SK-N-MC (cell line): ENCODE measurements around the gene DPP7.

Experiments used
- DNase-seq: peaks from one replicate; pipeline ENCODE4 v3.0.0-alpha.2; 2011; ENCODE audit warnings: low read depth, low spot score
- H3K27ac ChIP-seq: fragments of 200-600 bp; sonication (generic); 2 replicates; pipeline ENCODE4 v1.5.1; 2016; ENCODE audit warnings: mixed run types
- H3K36me3 ChIP-seq: fragments of 200-600 bp; sonication (generic); 2 replicates; pipeline ENCODE4 v1.6.1; 2017; ENCODE audit warnings: antibody characterized with exemption, low read length, mixed read lengths; ENCODE audit not compliant: insufficient read depth
- H3K4me3 ChIP-seq: fragments of 200-600 bp; sonication (generic); 2 replicates; pipeline ENCODE4 v1.5.1; 2016
- H3K9ac ChIP-seq: fragments of 200-600 bp; sonication (generic); 2 replicates; pipeline ENCODE4 v1.8.0; 2017; ENCODE audit warnings: mixed run types, mixed read lengths; ENCODE audit not compliant: insufficient read length
- H3K9me3 ChIP-seq: fragments of 200-600 bp; sonication (generic); 2 replicates; pipeline ENCODE4 v1.6.1; 2017; ENCODE audit warnings: low read depth, mild to moderate bottlenecking, antibody characterized with exemption, low read length, moderate library complexity, mixed read lengths
- EZH2 ChIP-seq: fragments of 200-600 bp; sonication (generic); IDR thresholded peaks from one replicate; pipeline ENCODE4 v1.6.1; 2017; ENCODE audit warnings: antibody characterized with exemption
- FOXP2 ChIP-seq: optimal IDR thresholded peaks from 2 replicates; pipeline ENCODE3; 2011; ENCODE audit warnings: mild to moderate bottlenecking, moderate library complexity; ENCODE audit not compliant: insufficient read depth; ENCODE audit errors: extremely low read length, control extremely low read depth
- POLR2AphosphoS5 ChIP-seq: IDR thresholded peaks from 2 replicates; pipeline ENCODE4 v1.6.1; 2012; ENCODE audit warnings: mild to moderate bottlenecking, low read depth, low read length, borderline replicate concordance

Gene DPP7

GRCh38 chr9:137078701-137079400, 35.7 kb downstream of the DPP7 start:
- Histone ChIP-seq H3K9ac (no peak overlapping the region), H3K9me3 (no peaks in the 10 kb centered on the region), H3K27ac (no peak overlapping the region), H3K4me3 (no peak overlapping the region), H3K36me3 (peaks cover 11% of the 10 kb centered on the region; the same call in 1 of the 2 replicates)
- DNase-seq = no peak
- no peak for TF ChIP-seq FOXP2
- no peak for TF ChIP-seq POLR2AphosphoS5
- TF ChIP-seq EZH2 = no peak

- no peak for TF ChIP-seq POLR2AphosphoS5
- TF ChIP-seq FOXP2 = no peak
- TF ChIP-seq EZH2 = no peak
- Histone ChIP-seq H3K9ac (peak overlapping the region; percentile 75), H3K27ac (no peak overlapping the region), H3K36me3 (peaks cover 11% of the 10 kb centered on the region; the same call in 1 of the 2 replicates), H3K9me3 (no peaks in the 10 kb centered on the region), H3K4me3 (peak overlapping the region; percentile 83)
- no peak for DNase-seq
These were observed 36.5 kb downstream of the DPP7 start for GRCh38 chr9:137077758-137078693.

DNA sequence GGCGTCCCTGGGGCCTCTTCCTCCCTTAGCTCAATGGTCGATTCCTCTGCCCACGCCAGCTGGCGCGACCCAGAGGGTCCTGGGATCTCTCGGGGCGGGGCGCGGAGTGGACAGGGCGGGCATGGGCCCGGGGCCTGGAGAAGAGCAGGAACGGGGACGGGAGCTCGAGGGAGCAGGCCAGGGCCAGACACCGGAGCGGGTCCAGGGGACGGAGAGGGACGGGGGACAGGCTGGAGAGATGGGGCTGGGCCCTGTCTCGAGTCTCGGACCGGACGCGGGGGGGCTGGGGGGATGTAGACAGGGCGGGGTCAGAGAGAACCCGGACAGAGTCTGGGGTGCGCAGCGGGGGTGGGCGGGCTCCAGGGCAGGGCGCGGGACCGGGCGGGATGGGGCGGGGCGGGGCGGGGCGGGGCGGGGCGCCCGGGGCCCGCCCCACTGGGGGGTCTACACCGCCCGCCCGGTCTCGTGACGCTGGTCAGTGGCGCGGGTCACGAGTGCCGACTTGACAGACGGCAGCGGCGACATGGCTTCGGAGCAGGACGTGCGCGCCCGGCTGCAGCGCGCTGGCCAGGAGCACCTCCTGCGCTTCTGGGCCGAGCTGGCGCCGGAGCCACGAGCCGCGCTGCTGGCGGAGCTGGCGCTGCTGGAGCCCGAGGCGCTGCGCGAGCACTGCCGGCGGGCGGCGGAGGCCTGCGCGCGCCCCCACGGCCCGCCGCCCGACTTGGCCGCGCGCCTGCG, 37.4 kb downstream of the DPP7 start, which contains the start of gene UAP1L1:
Gene UAP1L1, plus strand, starts transcription at position 508 of the 738 bp plus-strand sequence. Its CDS starts 16 bp downstream, at position 524.
- Histone ChIP-seq H3K4me3 (peak within 1 kb of the TSS; percentile 83), H3K9me3 (no peaks in the 10 kb centered on the region), H3K36me3 (peaks cover 11% of the 10 kb centered on the region; the same call in 1 of the 2 replicates), H3K27ac (no peak within 1 kb of the TSS), H3K9ac (peak within 1 kb of the TSS; percentile 75)
- no peak for DNase-seq
- TF ChIP-seq EZH2 (no peak), POLR2AphosphoS5 (peak; percentile 35; the same call in 1 of the 2 replicates)

DNA sequence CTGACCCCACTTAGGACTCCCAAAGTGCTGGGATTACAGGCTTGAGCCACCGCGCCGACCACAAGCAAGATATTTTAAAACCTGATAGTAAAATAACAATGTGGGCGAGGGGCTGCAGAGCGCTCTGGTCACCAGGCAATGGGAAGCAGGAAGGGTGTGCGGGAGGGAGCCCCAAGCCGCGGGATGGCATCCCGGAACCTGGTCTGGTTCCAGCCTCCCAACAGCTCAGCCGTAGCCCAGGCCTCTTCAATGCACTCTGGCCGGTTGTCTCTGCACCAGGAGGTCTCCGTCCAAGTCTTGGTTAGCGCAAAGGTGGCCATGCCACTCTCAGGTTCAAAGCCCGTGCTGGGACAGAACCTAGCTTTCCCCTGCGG, 37.9 kb downstream of the DPP7 start:
- TF ChIP-seq FOXP2 (no peak), POLR2AphosphoS5 (no peak), EZH2 (no peak)
- peaks cover 11% of the 10 kb centered on the region; the same call in 1 of the 2 replicates for H3K36me3 ChIP-seq
- no peak overlapping the region for H3K27ac ChIP-seq
- H3K9me3 ChIP-seq = no peaks in the 10 kb centered on the region
- no peak overlapping the region; the same call in 1 of the 2 replicates for H3K4me3 ChIP-seq
- H3K9ac ChIP-seq = no peak overlapping the region
- DNase-seq = no peak

DNA sequence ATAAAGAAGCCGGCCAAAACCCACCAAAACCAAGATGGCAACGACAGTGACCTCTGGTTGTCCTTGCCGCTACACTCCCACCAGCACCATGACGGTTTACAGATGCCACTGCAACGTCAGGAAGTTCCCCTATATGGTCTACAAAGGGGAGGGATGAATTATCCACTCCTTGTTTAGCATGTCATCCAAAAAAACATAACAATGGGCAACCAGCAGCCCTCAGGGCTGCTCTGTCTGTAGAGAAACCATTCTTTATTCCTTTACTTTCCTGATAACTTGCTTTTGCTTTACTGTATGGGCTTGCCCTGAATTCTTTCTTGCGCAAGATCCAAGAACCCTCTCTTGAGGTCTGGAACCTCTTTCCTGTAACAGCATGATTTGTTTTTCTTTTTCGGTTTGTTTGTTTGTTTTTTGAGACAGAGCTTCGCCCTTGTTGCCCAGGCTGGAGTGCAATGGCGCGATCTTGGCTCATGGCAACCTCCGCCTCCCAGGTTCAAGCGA, 39.2 kb downstream of the DPP7 start:
- DNase-seq = no peak
- H3K27ac ChIP-seq = 0 out of 2 replicates have a peak overlapping the region, but pooled peaks have one; percentile 16
- TF ChIP-seq EZH2 (no peak), POLR2AphosphoS5 (no peak), FOXP2 (no peak)
- no peaks in the 10 kb centered on the region for H3K9me3 ChIP-seq
- H3K4me3 ChIP-seq = no peak overlapping the region
- peaks cover 11% of the 10 kb centered on the region; the same call in 1 of the 2 replicates for H3K36me3 ChIP-seq
- H3K9ac ChIP-seq = no peak overlapping the region

DNA sequence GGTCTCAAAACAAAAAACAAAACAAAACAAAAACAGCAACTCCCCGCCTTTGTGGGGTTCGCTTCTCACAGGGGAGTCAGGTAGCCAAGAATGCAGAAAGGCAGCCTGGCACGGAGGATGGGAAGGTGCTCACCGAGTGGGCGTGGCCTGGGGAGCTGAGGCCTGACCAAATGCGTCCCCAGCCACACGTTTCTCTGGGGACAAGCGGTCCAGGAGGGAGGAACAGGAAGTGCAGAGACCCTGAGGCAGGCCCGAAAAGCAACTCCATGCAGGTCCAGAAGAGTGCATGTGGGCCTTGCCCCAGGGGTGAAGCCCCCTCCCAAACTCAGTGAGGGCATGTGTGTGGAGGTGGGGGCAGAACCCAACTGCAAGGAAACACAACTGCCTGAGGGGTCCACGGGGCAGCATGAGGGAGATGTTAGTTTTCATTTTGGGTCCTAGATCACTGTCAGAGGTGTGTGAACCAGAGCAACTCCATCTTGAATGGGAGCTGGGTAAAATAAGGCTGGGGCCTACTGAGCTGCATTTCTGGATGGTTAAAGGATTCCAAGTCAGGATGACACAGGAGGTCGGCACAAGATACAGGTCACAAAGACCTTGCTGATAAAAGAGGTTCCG, 39.8 kb downstream of the DPP7 start:
- Histone ChIP-seq H3K4me3 (no peak overlapping the region), H3K27ac (0 out of 2 replicates have a peak overlapping the region, but pooled peaks have one; percentile 16), H3K9ac (no peak overlapping the region), H3K36me3 (peaks cover 11% of the 10 kb centered on the region; the same call in 1 of the 2 replicates), H3K9me3 (no peaks in the 10 kb centered on the region)
- TF ChIP-seq FOXP2 = no peak
- no peak for TF ChIP-seq POLR2AphosphoS5
- no peak for TF ChIP-seq EZH2
- no peak for DNase-seq

DNA sequence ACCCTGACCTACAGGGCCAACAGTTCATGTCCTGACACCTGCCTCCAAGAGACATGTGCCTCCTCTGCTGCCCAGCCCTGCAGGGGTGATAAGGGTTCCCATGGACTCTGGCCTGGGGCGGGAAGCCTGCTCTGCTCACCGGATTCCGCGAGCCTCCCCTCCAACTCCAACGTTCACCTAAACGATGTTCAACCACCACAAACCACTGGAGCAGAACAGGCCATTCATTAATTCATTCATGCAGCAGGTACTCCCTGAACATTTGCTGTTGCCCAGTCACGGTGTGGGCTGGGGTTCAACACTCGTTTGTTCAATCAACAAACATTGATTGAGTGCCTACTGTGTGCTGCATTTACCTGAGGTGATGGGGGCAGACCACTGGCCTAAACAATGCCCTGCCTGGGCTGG, 40.5 kb downstream of the DPP7 start:
- Histone ChIP-seq H3K36me3 (peaks cover 4% of the 10 kb centered on the region; the same call in 1 of the 2 replicates), H3K9me3 (no peaks in the 10 kb centered on the region), H3K4me3 (no peak overlapping the region), H3K9ac (no peak overlapping the region), H3K27ac (no peak overlapping the region)
- TF ChIP-seq EZH2 (no peak), FOXP2 (no peak), POLR2AphosphoS5 (no peak)
- DNase-seq = no peak
